Right hindlimb (tissue), 1 donor: ENCODE measurements around the gene LCNL1.

Experiments
- DNase-seq: peaks from one replicate; pipeline ENCODE4 v3.0.0-alpha.2; 2018

Gene LCNL1

GRCh38 chr9:137013571-137013940 lies 30.8 kb downstream of the LCNL1 start:
- DNase-seq = no peak

DNA sequence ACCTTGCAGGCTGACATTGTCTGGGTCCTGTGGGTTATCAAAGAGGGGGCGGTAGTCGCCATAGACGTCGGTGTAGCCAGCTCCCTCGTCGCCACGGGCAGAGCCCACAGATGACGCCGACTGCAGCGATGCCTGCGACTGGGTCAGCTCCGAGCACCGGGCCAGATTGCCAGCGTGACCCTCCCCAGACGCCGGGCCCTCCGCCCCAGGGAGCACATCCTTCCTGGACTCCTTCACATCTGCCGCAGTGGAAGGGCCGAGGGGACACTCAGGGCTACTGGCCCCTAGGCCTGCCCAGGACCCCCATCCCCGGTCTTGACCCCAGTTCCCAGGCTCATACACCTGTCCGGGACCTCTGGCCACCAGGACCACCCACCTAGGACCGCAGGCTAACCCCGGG lies 31.4 kb downstream of the LCNL1 start:
- no peak for DNase-seq

DNA sequence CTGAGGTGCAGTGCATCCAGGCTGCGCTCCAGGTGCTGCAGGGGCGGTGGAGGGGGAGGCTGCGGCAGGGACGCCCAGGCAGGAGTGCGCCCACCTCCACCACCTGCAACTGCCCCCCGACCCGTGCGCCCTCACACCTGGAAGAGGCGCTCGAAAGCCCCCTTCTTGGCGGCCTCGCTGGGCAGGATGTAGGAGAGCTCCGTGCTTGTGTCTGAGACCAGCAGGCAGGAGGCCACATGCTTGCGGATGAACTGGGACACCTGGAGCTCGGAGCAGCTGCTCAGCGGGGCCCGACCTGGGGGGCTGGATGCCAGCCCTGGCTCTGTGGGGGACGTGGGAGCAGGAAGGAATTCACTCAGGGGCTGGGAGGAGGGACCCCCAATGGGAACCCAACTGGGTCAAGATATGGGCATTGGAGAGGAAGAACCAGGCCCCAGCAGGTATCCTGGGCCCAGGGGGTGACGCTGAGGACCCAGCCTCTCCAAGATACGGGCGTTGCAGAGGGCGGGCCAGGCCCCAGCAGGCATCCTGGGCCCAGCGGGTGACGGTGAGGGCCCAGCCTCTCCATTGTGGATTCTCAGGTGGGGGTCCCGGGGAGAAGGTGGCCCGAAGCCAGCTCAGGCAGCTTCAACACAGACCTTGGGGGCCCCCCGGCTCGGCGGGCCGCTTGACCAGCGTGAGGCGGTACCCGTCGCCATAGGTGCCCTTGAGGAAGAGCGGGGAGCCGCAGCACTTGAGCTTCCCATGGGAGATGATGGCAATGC lies 32.2 kb downstream of the LCNL1 start:
- no peak for DNase-seq

DNA sequence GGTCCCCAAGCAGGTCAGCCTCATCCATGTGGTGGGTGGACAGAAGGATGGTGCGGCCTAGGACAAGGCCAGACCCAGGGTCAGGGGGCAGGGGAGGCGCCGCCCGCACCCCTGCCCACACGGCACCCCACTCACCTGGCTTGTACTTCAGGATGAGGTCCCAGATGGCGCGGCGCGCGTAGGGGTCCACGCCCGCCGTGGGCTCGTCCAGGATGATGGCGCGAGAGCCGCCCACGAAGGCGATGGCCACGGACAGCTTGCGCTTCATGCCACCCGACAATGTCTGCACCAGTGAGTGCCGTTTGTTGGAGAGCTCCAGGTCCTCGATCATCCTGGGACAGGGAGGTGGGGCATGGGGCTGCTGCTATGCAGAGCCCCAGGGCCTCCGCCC lies 32.7 kb downstream of the LCNL1 start:
- no peak for DNase-seq

DNA sequence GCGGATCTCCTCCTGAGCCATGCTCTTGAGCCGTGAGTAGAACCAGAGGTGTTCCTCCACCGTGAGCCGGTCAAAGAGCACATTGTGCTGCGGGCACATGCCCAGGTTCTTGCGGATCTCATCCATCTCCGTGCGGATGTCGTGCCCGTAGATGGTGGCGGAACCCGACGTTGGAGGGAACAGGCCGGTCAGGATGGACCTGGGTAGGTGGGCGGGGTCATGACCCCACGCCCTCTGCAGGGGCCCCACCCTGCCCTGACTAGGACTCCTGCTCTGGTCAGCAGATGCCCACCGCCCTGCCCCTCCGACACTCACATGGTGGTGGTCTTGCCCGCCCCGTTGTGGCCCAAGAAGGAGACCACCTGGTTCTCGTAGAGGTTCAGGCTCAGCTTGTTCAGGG lies 33.2 kb downstream of the LCNL1 start:
- no peak for DNase-seq

- no peak for DNase-seq
These were observed 33.6 kb downstream of the LCNL1 start for GRCh38 chr9:137016436-137016835.

DNA sequence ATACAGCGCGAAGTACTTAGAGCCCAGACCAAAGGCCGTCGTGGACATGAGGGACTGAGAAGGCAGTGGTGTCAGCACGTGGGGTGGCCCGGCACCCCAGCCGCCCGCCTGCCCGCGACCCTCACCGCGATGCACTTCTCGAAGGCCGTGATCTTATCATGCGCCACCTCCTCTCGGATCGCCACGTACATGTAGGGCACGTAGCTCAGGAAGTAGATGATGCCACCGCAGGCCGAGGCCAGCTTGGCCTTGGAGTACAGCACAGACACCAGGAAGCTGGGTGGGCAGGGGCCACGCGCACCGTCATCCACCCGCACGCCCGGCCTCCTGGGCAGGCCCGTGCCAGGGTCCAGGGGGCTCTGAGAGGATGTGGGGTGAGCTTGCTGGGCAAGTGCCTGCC lies 34.3 kb downstream of the LCNL1 start:
- no peak for DNase-seq

- no peak for DNase-seq
These were observed 35.2 kb downstream of the LCNL1 start for GRCh38 chr9:137017791-137018497.

DNA sequence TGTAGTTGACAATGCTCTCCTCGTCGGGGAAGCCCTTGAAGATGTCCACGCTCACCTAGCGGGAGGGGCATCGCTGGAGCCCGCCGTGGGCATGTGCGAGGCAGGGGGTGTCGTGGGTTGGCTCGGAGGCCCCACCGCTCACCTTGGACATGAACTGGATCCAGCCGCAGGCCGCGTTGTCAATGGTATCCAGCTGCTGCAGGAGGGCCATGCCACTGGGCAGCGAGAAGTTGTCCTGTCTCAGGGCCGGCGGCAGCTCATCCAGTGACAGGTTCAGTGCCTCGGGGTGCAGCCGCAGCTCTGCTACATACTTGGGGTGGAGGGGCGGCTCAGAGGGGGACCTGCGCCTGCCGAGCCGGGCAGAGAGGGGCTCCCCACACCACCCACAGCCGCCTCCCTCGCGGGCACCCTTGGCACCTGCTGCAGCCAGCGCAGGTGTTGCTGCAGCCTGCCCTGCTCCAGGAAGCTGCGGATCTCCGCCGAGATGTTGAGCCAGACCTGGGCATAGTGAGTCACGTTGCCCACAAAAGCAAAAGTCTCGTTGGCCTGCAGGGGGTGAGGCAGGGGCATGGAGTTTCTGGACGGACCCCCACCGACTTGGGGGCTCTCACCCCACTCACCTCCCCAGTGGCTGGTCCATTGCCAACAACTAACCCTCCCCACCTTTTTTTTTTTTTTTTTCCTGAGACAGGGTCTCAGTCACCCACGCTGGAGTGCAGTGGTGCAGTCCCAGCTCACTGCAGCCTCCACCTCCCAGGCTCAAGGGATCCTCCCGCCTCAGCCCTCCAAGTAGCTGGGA lies 36.2 kb downstream of the LCNL1 start:
- no peak for DNase-seq

DNA sequence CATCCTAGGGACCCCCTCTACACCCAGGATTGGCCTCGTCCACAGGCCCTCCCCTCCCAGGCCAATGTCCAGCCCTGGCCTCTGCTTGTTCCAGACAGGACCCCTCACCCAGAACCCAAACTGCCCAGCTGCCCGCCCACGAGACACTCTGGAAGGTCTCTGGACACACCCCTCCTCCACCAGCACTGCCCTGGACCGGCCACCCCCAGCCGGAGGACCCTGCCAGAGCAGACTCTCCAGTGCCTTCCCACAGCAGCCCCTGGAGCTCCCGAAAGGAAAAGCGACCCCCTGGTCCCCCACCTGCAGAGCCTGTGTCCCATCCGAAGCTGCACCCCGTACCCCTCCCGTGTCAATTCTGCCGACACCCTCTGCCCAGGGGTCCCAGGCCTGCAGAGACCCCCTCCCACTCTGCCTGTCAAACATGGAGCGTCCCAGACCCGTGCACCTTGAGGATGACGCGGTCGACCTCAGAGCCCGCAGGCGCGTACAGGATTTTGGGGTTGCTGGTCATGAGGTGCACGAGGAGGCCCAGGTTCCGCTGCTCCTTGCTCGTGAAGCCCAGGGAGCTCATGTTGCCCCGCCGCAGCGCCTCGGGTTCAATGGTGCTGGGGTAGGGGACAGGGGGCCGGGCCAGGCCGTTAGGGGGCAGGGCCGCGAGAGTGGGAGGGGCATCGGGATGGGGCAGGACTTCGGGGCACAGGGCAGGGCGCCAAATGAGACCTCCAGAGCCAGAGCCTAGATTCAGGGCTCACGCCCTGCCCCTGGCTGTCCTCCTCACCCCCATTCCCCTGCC lies 37.3 kb downstream of the LCNL1 start:
- DNase-seq = no peak

GRCh38 chr9:137020771-137021567 lies 38.2 kb downstream of the LCNL1 start:
- no peak for DNase-seq

DNA sequence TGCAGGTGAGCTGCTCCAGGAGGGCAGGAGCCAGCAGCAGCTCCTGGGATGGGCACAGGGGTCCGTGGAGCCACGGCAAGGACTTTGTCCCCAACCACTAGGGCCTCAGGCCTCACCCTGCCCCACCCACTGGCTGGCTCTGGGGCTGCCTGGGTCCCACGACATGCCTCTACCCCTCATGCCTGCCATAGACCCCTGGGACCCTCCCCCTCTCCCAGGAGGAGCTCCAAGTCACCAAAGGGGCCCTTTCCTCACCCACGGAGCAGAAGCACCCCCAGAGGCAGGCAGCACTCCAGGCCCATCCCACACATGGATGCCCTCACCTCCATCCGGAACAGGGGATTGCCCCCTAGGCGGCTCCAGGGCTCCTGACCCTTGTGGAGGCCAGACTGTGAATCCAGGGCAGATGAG lies 38.8 kb downstream of the LCNL1 start:
- no peak for DNase-seq

GRCh38 chr9:137021979-137022661 lies 39.3 kb downstream of the LCNL1 start:
- no peak for DNase-seq

DNA sequence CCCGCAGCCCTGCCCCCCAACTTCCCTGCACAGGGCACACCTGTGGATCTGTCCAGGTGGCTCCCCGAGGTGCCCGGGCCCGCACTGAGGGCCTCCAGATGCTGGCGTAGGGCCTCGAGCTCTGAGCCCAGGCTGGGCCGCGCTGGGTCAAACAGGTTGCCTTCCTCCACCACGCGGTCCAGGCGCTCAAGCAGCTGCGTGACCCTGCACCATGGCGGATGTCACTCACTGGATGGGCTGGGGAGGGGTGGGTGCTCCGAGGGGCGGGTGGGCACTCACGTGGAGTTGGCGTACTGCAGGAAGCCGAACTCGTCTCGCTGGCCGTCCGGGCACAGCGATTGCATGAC lies 39.8 kb downstream of the LCNL1 start:
- no peak for DNase-seq

- no peak for DNase-seq
These were observed 40.4 kb downstream of the LCNL1 start for GRCh38 chr9:137023157-137023556.

- DNase-seq = no peak
These were observed 40.8 kb downstream of the LCNL1 start for GRCh38 chr9:137023583-137023991.

- no peak for DNase-seq
These were observed 42.7 kb downstream of the LCNL1 start for GRCh38 chr9:137025517-137025966.

GRCh38 chr9:137026384-137026783 lies 43.6 kb downstream of the LCNL1 start:
- DNase-seq = no peak

DNA sequence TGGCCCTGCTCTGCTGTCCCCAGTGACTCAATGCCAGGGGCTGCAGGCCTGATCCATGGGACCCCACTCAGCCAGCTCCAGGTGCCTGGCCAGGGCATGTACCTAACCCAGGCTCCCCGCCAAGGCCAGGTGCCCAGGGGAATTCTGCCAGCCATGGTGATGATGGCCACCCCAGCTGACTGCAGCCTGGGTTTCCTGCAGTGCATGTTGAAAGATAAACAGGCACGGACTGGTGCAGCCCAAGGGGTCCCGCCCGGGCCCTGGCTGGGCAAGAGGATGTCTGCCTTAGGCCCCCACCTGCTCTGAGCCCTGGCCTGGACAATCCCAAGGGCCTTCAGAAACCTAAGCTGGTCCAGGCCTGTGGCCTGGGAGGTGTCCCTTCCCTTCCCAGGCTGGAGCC lies 44.0 kb downstream of the LCNL1 start:
- no peak for DNase-seq

GRCh38 chr9:137027369-137028262 lies 44.8 kb downstream of the LCNL1 start, which contains the start of gene ABCA2:
TSS of gene ABCA2 (minus strand) at chr9:137028237. CDS start at chr9:137028140, 97 bp downstream.
- peak; percentile 54 for DNase-seq
